ENCODE measurements around the gene S1PR4. TPM values are rescaled to one million over a fixed set of nuclear protein-coding genes. Genes with fewer than 3 reads are reported as not detected.

The S1PR4 gene
- total and polyA plus RNA-seq, 9 of the 15 experiments (the other 6 are each of a cell fraction or from before 2014, with no cell fraction given) = 0.27 TPM; not detected in 8

- TF ChIP-seq OTX1 (CRISPR knock-in tag; IDR thresholded peaks at IDR 0.05) (no peak), MYBL2 (IDR thresholded peaks at IDR 0.05; ENCODE audit: low read depth) (no peak), MYBL2 (CRISPR knock-in tag; IDR thresholded peaks at IDR 0.05; ENCODE audit: borderline replicate concordance) (no peak), TAF15 (IDR thresholded peaks at IDR 0.05; ENCODE audit: low read depth, low read length) (no peak), KDM5B (IDR thresholded peaks at IDR 0.05; ENCODE audit: insufficient replicate concordance, low read depth, low read length) (no peak), TRIM24 (IDR thresholded peaks at IDR 0.05) (peak in 1 of 2 experiments; percentile 43; a peak in 1 of 4 replicates), SMARCE1 (IDR thresholded peaks at IDR 0.05) (no peak), FOXM1 (IDR thresholded peaks at IDR 0.05; ENCODE audit: low read depth) (no peak; the same call in 1 of the 2 replicates), FOXM1 (CRISPR knock-in tag; IDR thresholded peaks at IDR 0.05; ENCODE audit: low read depth) (no peak), HNRNPL (IDR thresholded peaks at IDR 0.05; ENCODE audit: low read depth, low read length) (no peak), FOS (IDR thresholded peaks at IDR 0.05; ENCODE audit: extremely low read depth, insufficient read length) (no peak), CBX3 (IDR thresholded peaks at IDR 0.05; ENCODE audit: borderline replicate concordance in 1 of 2, low read length in 2 of 2) (peak in 1 of 2 experiments; percentile 81; a peak in 1 of 3 replicates), ZBTB2 (IDR thresholded peaks at IDR 0.05) (no peak; the same call in 1 of the 2 replicates), JUND (IDR thresholded peaks at IDR 0.05; ENCODE audit: borderline replicate concordance, low read depth, low read length) (no peak), JUND (tag; IDR thresholded peaks at IDR 0.05; ENCODE audit: borderline replicate concordance, low read depth, low read length) (no peak; the same call in 2 of the 3 replicates), VEZF1 (CRISPR knock-in tag; IDR thresholded peaks at IDR 0.05) (no peak), IFI16 (CRISPR knock-in tag; IDR thresholded peaks at IDR 0.05) (no peak)
- TF ChIP-seq, protein P1, sequence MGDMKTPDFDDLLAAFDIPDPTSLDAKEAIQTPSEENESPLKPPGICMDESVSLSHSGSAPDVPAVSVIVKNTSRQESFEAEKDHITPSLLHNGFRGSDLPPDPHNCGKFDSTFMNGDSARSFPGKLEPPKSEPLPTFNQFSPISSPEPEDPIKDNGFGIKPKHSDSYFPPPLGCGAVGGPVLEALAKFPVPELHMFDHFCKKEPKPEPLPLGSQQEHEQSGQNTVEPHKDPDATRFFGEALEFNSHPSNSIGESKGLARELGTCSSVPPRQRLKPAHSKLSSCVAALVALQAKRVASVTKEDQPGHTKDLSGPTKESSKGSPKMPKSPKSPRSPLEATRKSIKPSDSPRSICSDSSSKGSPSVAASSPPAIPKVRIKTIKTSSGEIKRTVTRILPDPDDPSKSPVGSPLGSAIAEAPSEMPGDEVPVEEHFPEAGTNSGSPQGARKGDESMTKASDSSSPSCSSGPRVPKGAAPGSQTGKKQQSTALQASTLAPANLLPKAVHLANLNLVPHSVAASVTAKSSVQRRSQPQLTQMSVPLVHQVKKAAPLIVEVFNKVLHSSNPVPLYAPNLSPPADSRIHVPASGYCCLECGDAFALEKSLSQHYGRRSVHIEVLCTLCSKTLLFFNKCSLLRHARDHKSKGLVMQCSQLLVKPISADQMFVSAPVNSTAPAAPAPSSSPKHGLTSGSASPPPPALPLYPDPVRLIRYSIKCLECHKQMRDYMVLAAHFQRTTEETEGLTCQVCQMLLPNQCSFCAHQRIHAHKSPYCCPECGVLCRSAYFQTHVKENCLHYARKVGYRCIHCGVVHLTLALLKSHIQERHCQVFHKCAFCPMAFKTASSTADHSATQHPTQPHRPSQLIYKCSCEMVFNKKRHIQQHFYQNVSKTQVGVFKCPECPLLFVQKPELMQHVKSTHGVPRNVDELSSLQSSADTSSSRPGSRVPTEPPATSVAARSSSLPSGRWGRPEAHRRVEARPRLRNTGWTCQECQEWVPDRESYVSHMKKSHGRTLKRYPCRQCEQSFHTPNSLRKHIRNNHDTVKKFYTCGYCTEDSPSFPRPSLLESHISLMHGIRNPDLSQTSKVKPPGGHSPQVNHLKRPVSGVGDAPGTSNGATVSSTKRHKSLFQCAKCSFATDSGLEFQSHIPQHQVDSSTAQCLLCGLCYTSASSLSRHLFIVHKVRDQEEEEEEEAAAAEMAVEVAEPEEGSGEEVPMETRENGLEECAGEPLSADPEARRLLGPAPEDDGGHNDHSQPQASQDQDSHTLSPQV (IDR thresholded peaks at IDR 0.05) = peak; percentile 21; the same call in 1 of the 2 replicates
- TF ChIP-seq, protein P2, sequence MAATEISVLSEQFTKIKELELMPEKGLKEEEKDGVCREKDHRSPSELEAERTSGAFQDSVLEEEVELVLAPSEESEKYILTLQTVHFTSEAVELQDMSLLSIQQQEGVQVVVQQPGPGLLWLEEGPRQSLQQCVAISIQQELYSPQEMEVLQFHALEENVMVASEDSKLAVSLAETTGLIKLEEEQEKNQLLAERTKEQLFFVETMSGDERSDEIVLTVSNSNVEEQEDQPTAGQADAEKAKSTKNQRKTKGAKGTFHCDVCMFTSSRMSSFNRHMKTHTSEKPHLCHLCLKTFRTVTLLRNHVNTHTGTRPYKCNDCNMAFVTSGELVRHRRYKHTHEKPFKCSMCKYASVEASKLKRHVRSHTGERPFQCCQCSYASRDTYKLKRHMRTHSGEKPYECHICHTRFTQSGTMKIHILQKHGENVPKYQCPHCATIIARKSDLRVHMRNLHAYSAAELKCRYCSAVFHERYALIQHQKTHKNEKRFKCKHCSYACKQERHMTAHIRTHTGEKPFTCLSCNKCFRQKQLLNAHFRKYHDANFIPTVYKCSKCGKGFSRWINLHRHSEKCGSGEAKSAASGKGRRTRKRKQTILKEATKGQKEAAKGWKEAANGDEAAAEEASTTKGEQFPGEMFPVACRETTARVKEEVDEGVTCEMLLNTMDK (IDR thresholded peaks at IDR 0.05; ENCODE audit: borderline replicate concordance, insufficient read depth, low read depth, low read length, poor library complexity, severe bottlenecking) = no peak
These were observed 31.9 kb upstream of the S1PR4 start (continued) for GRCh38 chr19:3146677-3147100.

All from K562 (cell line).